LoVo (cell line): ENCODE measurements around the gene OR6B1.

ENCODE experiments used
- DNase-seq: peaks from one replicate; pipeline ENCODE4 v3.0.0-alpha.2; 2016; ENCODE audit warnings: low spot score

OR6B1 gene

DNA sequence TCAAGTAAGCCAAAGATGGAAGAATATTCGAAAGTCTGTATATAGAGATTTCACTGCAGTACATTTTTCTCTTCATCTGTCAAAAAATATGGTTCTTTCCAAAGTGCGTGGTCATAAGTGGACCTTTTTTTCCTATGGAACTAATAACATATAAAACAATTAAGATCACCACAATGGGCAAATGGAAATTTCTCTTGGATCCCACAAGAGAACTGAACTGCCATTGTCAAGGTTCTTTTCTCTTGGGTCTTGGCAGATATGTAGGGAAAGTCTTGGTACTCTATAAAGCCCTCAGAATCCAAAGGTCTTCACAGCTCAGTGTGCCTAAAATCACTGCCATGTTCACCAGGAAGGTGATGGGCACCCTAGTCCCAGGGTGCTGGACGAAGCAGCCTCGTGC, at the start of gene OR6B1:
Gene OR6B1, plus strand, starts transcription at position 301 of the 400 bp plus-strand sequence. CDS start 3,677 bp downstream, outside the sequence.
- no peak for DNase-seq

DNA sequence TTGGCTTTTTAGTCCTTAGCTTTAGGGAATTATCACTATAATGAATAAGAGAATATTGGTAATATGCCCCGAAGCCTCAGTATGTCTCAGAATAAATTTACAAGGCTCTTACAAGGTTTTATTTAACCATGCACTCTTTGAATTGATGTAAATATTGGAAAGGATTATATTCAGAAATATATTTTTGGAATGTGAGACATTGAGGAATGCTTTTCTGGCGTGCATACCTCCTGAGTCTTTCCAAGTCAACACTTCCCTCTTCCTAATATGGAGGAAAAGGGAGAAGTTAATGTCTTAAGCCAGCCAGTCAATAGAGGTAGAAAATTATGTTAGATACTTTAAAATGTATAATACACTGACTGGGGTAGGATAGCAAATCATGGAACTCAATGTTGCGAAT, 46.7 kb upstream of the OR6B1 start:
- no peak for DNase-seq

GRCh38 chr7:143954135-143954534, 46.0 kb upstream of the OR6B1 start:
- DNase-seq, result no peak

DNA sequence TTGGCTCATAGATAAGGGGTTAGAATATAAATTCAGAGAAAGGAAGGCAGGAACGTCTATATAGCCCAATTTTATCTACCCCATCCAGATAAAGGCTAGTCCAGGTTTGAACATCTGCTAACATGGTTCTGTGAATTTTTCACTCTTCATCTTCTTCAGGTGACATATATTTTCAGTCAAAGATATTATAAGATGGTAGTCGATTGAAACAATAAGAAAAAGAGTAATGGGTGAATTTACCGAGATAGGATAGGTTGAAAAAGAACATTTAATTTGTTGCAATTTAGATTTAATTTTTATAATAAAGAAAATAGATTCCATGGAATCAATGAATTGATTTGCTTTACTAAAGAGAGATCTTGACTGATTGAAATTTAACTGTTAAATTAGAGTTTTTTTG, 45.6 kb upstream of the OR6B1 start, which contains the start of gene OR2F1:
Gene OR2F1, plus strand, starts transcription at position 301 of the 400 bp plus-strand sequence. CDS start 5,127 bp downstream, outside the sequence.
- DNase-seq, result no peak

- DNase-seq, result no peak
Measured at GRCh38 chr7:143958781-143959180, 41.3 kb upstream of the OR6B1 start.

DNA sequence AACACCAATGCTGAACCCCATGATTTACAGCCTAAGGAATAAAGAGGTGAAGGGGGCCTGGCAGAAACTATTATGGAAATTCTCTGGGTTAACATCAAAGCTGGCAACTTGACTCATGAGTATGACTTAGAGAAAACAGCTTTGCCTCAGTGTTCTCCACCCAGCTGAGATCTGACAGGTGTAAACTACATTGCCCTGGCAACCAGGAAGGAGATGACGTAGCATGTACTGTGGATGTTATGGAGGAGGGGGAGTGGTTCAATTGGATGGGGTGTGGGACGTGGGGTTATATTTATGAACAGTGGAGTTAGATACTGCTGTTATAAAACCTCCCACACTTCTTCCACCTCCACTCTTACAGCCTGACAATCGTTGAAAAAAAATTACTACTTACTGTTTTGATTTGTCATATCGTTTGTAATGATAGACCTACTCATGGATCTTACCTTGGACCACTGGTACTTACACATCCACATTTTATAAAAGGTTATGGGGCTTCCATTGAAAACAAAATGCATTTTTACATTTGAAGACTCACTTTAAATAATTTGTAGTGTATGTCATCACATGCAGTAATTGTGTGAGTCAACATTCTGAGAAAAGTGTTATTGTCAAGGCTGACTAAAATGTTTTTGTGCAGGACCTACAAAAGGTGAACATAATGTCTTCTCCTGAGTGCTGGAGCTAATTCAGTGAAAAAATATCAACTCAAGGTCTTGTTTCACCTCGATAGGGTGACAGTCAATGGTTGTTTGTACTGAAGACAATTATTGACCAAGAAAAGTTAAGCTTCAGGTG, 39.1 kb upstream of the OR6B1 start:
- DNase-seq, result no peak

- peak; percentile 42 for DNase-seq
Measured at GRCh38 chr7:143965280-143965679, 34.8 kb upstream of the OR6B1 start.

DNA sequence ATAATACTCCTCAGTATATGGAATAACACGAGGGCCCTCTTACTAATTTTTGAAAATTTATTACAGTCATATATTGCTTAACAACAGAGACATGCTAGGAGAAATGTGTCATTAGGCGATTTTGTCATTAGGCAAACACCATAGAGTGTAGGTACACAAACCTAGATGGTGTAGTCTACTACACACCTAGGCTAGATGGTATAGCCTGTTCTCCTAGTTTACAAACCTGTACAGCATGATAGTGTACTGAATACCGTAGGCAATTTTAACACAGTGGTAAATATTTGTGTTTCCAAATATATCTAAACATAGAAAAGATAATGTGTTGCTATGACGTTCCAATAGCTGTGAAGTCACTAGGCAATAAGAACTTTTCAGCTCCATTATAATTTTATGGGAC, 32.7 kb upstream of the OR6B1 start:
- DNase-seq, result no peak

DNA sequence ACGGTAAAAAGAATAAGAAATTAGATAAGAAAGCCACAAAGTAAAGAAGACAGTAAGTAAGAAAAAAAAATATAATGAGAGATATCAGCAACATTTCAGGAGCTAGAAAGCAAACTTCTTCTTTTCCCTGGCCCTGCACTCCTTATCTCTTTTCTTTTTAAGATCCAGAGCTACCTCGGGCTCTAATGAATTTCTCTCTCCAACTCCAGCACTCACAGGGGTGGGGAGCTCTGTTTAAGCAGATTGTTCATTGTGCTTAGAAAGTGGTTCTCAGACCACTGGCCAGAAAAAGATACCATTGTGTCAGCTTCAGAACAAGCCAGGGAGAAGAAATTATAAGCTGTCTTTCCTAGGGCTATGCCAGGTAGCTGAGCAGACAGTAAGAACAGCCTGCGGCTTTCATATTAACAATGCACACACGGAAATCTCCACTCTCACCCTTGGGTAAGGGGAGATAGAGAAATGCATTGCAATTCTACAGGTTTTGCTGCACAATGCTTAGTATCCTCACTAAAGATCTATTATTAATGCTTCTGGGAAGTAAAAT, 26.2 kb upstream of the OR6B1 start:
- DNase-seq, result no peak

- peak; percentile 95 for DNase-seq
Measured at GRCh38 chr7:143974459-143974858, 25.7 kb upstream of the OR6B1 start.

DNA sequence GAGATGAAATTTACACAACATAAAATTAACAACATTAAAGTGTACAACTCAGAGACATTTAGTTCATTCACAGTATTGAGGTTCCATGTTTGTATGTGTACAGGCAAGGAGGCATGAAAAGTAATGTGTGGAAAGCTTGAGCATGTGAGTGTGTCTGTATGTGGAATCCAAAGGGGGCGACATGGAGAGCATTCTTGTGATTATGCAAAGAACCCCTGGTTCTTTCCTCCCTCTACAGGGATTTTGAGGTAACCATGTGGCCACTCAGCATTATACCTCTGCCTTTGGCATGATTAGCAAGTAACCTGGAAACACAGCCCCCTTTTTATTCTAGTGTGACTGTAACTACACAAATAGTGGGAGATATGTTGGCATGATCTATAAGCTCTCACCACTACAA, 24.5 kb upstream of the OR6B1 start:
- no peak for DNase-seq

DNA sequence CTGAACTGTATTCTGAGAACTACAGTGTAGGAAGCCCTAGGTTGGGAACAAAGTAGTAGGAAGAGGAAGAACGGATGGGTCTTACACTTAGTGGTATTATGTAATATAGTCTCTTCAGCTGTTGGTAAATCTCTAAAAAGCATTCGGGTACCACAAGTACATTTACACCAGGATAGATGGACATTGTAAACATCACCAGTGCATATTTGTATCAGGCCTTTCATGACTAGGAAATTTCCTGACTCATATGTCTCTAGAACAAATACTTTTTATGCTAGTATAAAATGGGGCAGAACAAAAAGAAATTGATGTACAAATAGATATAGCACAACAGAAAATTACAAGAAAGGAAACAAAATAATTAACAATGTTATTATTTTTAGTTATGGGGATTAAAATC, 21.5 kb upstream of the OR6B1 start:
- no peak for DNase-seq

GRCh38 chr7:143979359-143979758, 20.8 kb upstream of the OR6B1 start:
- peak; percentile 33 for DNase-seq

GRCh38 chr7:143979998-143980397, 20.1 kb upstream of the OR6B1 start:
- DNase-seq, result no peak

DNA sequence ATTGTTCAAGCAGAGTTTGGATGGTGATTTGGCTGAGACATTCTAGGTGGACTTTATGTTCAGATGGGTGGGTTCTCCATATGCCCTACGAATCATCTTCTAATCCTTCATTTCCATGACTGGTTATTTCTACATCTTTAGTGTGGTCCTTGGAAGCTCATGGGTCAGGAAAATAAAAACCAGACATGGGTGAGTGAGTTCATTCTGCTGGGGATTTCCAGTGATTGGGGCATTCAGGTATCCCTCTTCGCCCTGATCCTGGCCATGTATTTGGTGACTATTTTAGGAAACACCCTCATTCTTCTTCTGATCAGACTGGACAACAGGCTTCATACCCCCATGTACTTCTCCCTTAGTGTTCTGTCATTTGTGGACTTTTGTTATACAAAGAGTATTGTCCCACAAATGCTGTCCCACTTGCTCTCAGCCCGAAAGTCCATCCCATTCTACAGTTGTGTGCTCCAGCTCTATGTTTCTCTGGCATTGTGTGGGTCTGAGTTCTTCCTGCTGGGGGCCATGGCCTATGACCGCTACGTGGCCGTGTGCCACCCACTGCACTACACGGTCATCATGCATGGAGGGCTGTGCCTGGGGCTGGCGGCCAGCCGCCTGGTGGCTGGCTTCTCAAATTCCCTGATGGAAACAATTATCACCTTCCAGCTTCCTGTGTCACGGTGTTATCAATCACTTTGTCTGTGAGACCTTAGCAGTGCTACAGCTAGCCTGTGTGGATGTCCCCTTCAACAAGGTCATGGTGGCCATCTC, 19.2 kb upstream of the OR6B1 start:
- DNase-seq, result no peak

DNA sequence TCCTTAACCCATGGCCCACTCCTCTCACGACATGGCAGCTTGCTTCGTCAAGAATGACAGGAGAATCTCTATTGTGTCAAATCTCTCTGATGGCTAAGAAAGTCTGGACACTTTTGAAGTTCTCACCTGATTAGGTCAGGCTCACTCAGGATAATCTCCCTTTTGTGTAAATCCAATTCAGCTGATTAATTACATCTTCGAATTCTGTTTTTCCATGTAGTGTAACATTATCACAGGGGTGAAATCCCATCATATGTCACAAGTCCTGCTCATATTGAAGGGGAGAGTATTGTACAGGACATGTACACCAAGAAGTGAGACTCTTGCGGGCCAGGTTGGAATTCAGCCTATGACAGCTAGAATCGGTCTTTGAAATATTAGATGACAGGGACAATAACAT, 16.2 kb upstream of the OR6B1 start:
- DNase-seq, result no peak

DNA sequence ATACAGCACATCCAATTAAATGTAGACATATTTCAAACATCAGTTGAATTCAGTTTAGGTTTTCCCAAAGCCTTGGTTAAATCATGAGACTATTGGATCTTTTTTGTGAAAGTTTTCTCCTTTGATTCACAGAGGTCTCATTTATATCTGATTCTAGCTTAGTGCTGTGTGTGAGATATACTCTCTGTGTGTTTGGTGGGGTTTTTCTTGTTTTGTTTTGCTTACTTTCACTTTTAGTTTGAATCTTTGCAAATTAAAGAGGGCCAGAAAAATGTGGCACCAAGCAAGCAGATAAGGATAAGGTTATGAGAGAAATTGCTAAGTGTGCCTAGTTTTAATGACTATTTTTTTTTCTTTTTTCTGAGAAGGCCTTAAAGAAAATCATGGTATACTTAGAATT, 12.6 kb upstream of the OR6B1 start:
- DNase-seq, result no peak

DNA sequence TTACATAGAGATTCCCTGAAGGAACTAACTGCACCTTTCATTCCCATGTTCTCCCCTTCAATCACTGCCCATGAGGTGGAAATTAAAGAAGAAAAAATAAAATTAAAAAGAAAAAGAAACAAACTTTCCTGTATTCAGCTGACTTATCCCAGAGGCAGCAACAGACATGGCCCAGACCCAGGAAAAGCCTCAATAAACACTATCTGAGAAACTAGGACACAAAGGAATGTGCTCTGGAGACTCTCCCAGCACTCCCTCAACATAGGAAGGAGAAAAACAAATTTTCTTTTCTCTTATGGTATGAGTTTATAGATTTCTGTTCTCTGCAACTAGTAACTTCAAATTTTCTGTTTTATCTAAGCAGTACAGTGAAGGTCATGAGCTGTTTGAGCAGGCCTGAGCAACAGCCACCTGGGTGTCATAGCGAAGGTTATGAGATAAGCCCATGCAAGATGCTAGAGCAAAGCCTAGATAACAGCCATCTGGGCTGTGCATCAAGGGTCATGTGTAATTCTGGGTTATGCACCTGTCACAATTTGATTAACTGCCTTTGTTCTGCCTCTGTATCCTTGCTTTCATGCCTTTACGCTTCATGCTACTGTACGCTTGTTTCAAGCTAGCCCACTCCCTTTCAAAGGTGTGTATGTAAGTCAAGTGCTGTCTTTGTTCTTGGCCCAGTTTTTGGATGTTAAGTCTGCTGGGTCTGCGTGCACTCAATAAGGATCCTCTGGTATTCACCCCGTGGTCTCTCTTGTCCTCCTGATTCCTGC, 11.0 kb upstream of the OR6B1 start:
- no peak for DNase-seq

DNA sequence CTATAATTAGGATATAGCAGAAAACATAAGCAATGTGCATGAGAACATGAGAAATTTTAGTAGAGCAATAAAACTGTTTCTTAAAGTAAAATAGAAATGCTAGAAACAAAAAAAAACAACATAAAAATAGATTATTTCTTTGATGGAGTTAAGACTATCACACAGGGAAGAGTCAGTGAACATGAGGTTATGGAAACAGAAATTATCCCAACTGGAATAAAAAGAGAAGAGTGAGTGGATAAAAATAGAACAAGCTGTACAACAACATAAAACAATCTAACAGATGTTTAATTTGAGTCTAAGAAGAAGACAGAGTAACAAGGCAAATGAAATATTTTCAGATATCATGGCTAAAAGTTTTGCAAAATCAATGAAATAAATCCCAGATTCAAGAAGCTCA, 7.5 kb upstream of the OR6B1 start:
- no peak for DNase-seq

DNA sequence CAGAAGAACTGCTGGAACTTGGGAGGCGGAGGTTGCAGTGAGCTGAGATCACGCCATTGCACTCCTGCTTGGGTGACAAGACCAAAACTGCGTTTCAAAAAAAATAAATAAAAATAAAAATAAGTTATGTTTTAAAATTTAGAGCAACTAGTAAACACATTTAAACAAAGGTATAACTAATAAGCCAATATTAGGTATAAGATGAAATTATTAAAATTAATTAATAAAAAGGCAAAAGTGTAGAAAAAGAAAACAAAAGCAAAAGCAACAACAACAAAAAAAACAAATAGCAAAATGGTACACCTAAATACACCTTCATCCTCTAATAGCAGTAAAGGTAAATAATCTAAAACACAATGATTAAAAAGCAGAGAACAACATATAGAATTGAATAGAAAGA, 6.2 kb upstream of the OR6B1 start:
- no peak for DNase-seq

DNA sequence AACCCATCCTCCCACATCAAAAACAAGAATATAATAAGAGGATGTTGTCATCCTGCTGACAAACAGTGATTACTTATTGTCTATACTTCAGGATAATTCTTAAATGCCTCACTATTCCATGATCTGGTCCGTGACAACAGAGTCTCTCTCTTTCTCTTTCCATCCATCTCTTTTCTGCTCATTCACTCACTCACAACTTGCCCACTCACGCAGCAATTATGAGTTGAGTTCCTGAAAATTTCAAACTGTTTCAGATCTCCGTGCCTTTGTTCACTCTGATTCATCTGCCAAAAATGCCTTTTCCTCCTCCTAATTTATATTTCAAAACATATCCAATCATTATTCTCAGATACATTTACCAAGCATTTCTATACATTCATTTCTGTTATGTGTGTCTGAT, 1.4 kb downstream of the OR6B1 start:
- no peak for DNase-seq

- no peak for DNase-seq
Measured at GRCh38 chr7:144004703-144005102, 4.6 kb downstream of the OR6B1 start.
